ENCODE measurements around the gene CXCR6. TPM values are rescaled to one million over a fixed set of nuclear protein-coding genes. Genes with fewer than 3 reads are reported as not detected.

CXCR6 gene
- total and polyA plus RNA-seq, 2 of the 13 experiments (the other 11 are each of a cell fraction or from before 2014, with no cell fraction given): not detected

DNA sequence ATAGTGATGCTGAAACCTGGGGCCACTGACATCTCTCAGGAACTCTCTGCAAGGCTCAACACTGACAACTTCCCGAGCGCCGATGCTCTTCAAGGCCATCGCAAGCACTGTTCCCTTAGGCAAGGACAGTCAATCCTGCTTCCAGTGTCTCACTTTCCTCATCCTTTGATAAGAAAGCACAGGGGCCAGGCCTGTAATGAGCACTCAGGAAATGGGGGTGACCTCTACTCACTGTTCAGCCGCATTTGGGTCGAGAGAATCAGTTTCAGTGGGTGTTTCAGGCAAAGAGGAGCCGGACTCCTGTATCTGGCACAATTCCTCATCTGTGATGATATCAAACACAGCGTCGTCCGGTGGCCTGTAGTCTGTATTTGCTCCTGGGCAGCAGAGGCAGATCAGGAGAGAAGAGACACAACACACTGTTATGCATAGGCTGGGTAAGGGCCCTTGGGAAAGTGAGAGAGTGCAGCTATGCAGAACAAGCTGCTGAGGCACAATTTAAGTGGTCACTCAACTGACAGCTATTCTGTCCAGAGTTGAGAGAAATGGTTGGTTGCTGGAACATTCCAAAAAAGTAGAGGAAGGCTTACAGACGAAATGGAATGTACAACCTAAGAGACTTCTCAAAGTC lies 11.9 kb downstream of the CXCR6 start:
- no TSS peak for BruUV-seq (replicated peaks)
- FAIRE-seq: no peak
- Histone ChIP-seq H4K20me1 (ENCODE audit: insufficient read depth, low read length) (no peaks in the 10 kb centered on the region; the same call in 1 of the 2 replicates), H3K79me2 (ENCODE audit: insufficient read depth, low read length) (no peaks in the 10 kb centered on the region), H3K27me3 (ENCODE audit: control insufficient read depth in 1 of 2, insufficient read depth in 2 of 2, low read length in 2 of 2) (no peaks in the 10 kb centered on the region), H3K9ac (ENCODE audit: insufficient read depth, low read depth, low read length) (no peak overlapping the region), H3K36me3 (replicated peaks in 1 of 2; ENCODE audit: control insufficient read depth in 1 of 2, insufficient read depth in 2 of 2, low read length in 2 of 2) (peaks cover 50 to 93% of the 10 kb centered on the region in 2 experiments), H3K9me3 (ENCODE audit: low read length) (no peaks in the 10 kb centered on the region), H2AFZ (ENCODE audit: low read length) (no peak overlapping the region), H3K4me1 (ENCODE audit: insufficient read depth, low read length) (no peaks in the 10 kb centered on the region), H3K27ac (ENCODE audit: extremely low read length, insufficient read depth, low read length) (no peak overlapping the region), H3K4me2 (ENCODE audit: low read depth, low read length) (no peak overlapping the region), H3K4me3 (replicated peaks in 1 of 3; ENCODE audit: insufficient read depth in 1 of 3, low read depth in 2 of 3, low read length in 3 of 3) (no peak overlapping the region)
- no peak for DNase-seq (ENCODE audit: low spot score)
- CTCF ChIA-PET (ENCODE audit: low intra/inter-chr PET ratio, low total read pairs): no interaction called here
- TF ChIP-seq, protein P1, sequence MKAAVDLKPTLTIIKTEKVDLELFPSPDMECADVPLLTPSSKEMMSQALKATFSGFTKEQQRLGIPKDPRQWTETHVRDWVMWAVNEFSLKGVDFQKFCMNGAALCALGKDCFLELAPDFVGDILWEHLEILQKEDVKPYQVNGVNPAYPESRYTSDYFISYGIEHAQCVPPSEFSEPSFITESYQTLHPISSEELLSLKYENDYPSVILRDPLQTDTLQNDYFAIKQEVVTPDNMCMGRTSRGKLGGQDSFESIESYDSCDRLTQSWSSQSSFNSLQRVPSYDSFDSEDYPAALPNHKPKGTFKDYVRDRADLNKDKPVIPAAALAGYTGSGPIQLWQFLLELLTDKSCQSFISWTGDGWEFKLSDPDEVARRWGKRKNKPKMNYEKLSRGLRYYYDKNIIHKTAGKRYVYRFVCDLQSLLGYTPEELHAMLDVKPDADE (CRISPR knock-in tag; IDR thresholded peaks at IDR 0.05): no peak
- TF ChIP-seq MBNL3 (CRISPR knock-in tag; conservative IDR thresholded peaks at IDR 0.05) (no peak), GLI4 (CRISPR knock-in tag; IDR thresholded peaks at IDR 0.05; ENCODE audit: borderline replicate concordance) (no peak)
- POLR2A ChIA-PET: no interaction called here
- 87% methylated on average over 11 of the region's 11 CpGs for WGBS (ENCODE audit: low lambda C conversion rate)
- ATAC-seq: no peak
- in situ Hi-C loops (cut with HindIII; ENCODE audit: extremely low pct_ligation_motif_present, low pct_unique_long_range_greater_than_20kb): no loop called here
- intact Hi-C loops (cut with micrococcal nuclease; ENCODE audit: unreplicated experiment): no loop called here

DNA sequence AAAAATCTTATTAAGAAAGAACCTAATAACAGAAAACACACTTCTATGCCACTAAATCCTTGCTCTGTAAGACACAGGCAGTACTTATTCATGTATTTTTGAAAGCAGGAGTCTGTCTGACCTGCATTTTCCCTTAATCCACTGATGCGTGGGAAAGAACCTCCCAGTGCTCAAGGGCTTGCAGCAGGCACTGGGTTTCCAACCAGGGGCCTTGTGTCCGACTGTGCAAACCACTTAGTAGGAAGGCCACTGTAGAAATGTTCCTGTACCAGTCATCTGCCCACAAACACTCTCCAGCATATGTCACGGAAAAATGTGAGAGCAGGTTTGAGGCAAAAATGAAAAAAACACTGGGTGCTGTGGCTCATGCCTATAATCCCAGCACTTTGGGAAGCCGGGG lies 12.4 kb downstream of the CXCR6 start:
- POLR2A ChIA-PET: no interaction called here
- TF ChIP-seq, protein P2, sequence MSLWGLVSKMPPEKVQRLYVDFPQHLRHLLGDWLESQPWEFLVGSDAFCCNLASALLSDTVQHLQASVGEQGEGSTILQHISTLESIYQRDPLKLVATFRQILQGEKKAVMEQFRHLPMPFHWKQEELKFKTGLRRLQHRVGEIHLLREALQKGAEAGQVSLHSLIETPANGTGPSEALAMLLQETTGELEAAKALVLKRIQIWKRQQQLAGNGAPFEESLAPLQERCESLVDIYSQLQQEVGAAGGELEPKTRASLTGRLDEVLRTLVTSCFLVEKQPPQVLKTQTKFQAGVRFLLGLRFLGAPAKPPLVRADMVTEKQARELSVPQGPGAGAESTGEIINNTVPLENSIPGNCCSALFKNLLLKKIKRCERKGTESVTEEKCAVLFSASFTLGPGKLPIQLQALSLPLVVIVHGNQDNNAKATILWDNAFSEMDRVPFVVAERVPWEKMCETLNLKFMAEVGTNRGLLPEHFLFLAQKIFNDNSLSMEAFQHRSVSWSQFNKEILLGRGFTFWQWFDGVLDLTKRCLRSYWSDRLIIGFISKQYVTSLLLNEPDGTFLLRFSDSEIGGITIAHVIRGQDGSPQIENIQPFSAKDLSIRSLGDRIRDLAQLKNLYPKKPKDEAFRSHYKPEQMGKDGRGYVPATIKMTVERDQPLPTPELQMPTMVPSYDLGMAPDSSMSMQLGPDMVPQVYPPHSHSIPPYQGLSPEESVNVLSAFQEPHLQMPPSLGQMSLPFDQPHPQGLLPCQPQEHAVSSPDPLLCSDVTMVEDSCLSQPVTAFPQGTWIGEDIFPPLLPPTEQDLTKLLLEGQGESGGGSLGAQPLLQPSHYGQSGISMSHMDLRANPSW (CRISPR knock-in tag; IDR thresholded peaks at IDR 0.05; ENCODE audit: borderline replicate concordance): no peak
- TF ChIP-seq REPIN1 (CRISPR knock-in tag; IDR thresholded peaks at IDR 0.05; ENCODE audit: borderline replicate concordance, low read depth): no peak
- TF ChIP-seq ZNF674 (CRISPR knock-in tag; IDR thresholded peaks at IDR 0.05; ENCODE audit: low read depth): no peak
- TF ChIP-seq, protein P3, sequence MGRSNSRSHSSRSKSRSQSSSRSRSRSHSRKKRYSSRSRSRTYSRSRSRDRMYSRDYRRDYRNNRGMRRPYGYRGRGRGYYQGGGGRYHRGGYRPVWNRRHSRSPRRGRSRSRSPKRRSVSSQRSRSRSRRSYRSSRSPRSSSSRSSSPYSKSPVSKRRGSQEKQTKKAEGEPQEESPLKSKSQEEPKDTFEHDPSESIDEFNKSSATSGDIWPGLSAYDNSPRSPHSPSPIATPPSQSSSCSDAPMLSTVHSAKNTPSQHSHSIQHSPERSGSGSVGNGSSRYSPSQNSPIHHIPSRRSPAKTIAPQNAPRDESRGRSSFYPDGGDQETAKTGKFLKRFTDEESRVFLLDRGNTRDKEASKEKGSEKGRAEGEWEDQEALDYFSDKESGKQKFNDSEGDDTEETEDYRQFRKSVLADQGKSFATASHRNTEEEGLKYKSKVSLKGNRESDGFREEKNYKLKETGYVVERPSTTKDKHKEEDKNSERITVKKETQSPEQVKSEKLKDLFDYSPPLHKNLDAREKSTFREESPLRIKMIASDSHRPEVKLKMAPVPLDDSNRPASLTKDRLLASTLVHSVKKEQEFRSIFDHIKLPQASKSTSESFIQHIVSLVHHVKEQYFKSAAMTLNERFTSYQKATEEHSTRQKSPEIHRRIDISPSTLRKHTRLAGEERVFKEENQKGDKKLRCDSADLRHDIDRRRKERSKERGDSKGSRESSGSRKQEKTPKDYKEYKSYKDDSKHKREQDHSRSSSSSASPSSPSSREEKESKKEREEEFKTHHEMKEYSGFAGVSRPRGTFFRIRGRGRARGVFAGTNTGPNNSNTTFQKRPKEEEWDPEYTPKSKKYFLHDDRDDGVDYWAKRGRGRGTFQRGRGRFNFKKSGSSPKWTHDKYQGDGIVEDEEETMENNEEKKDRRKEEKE (IDR thresholded peaks at IDR 0.05): no peak
- TF ChIP-seq STAG1 (CRISPR knock-in tag; IDR thresholded peaks at IDR 0.05): no peak
- TF ChIP-seq RCOR2 (CRISPR knock-in tag; IDR thresholded peaks at IDR 0.05): no peak
- no peak for TF ChIP-seq NAIF1 (CRISPR knock-in tag; IDR thresholded peaks at IDR 0.05; ENCODE audit: borderline replicate concordance)
- TF ChIP-seq FOSL2 (CRISPR knock-in tag; IDR thresholded peaks at IDR 0.05): no peak
- TF ChIP-seq FOXC1 (CRISPR knock-in tag; IDR thresholded peaks at IDR 0.05; ENCODE audit: borderline replicate concordance): no peak

More for the DNA sequence above, 12.4 kb downstream of the CXCR6 start:
- no peaks in the 10 kb centered on the region for H3K27me3 ChIP-seq (ENCODE audit: control insufficient read depth in 1 of 2, insufficient read depth in 2 of 2, low read length in 2 of 2)
- FAIRE-seq (no peak), DNase-seq (ENCODE audit: low spot score) (no peak), ATAC-seq (no peak)
- no peak overlapping the region for H3K9ac ChIP-seq (ENCODE audit: insufficient read depth, low read depth, low read length)
- no peaks in the 10 kb centered on the region for H3K79me2 ChIP-seq (ENCODE audit: insufficient read depth, low read length)
- WGBS (ENCODE audit: low lambda C conversion rate): 90% methylated on average over 4 of the region's 4 CpGs
- CTCF ChIA-PET (ENCODE audit: low intra/inter-chr PET ratio, low total read pairs): no interaction called here
- H3K4me2 ChIP-seq (ENCODE audit: low read depth, low read length): no peak overlapping the region
- no TSS peak for BruUV-seq (replicated peaks)
- H3K4me1 ChIP-seq (ENCODE audit: insufficient read depth, low read length): no peaks in the 10 kb centered on the region
- intact Hi-C loops (cut with micrococcal nuclease; ENCODE audit: unreplicated experiment) (no loop called here), in situ Hi-C loops (cut with HindIII; ENCODE audit: extremely low pct_ligation_motif_present, low pct_unique_long_range_greater_than_20kb) (no loop called here)
- H2AFZ ChIP-seq (ENCODE audit: low read length): no peak overlapping the region
- no peak overlapping the region for H3K27ac ChIP-seq (ENCODE audit: extremely low read length, insufficient read depth, low read length)
- H3K4me3 ChIP-seq (replicated peaks in 1 of 3; ENCODE audit: insufficient read depth in 1 of 3, low read depth in 2 of 3, low read length in 3 of 3): no peak overlapping the region
- H3K36me3 ChIP-seq (replicated peaks in 1 of 2; ENCODE audit: control insufficient read depth in 1 of 2, insufficient read depth in 2 of 2, low read length in 2 of 2): peaks cover 50 to 93% of the 10 kb centered on the region in 2 experiments
- H4K20me1 ChIP-seq (ENCODE audit: insufficient read depth, low read length): no peaks in the 10 kb centered on the region; the same call in 1 of the 2 replicates
- no peaks in the 10 kb centered on the region for H3K9me3 ChIP-seq (ENCODE audit: low read length)
